ENCODE data around the gene RTF2. TPM values are rescaled to one million over a fixed set of nuclear protein-coding genes. Genes with fewer than 3 reads are reported as not detected.
A peak's percentile ranks its signal among the peaks of the same experiment; 100 is the strongest.
"Not testable (repeated sequence)": the region's sequence is repeated elsewhere in the genome, so short reads cannot be mapped to it uniquely, and the experiment has no call there.

RTF2 gene
- total RNA-seq, 6 donors from 2014 or later, result 35.6 to 87.8 (median 63.5) TPM

GRCh38 chr20:56518126-56518525 is 49.7 kb downstream of the RTF2 start:
- H3K4me1 ChIP-seq, result no peaks in the 10 kb centered on the region
- 94 to 99% methylated on average over 13 to 14 of the region's 14 CpGs for WGBS, 2 donors
- DNase-seq, result no peak
- TF ChIP-seq POLR2A (IDR thresholded peaks at IDR 0.05) (no peak), EP300 (IDR thresholded peaks at IDR 0.05) (no peak), POLR2AphosphoS5 (IDR thresholded peaks at IDR 0.05) (no peak)
- no peak overlapping the region for H3K27ac ChIP-seq
- peaks cover 40 to 75% (median 52%) of the 10 kb centered on the region in 4 donors for H3K36me3 ChIP-seq
- H3K9me3 ChIP-seq, result peaks cover 7 to 18% (median 17%) of the 10 kb centered on the region in 4 donors
- peak in 1 of 2 donors; percentile 36 for ATAC-seq (ENCODE audit: low FRiP score in 2 of 2)
- H3K27me3 ChIP-seq, result no peaks in the 10 kb centered on the region
- H3K4me3 ChIP-seq, result no peak overlapping the region

GRCh38 chr20:56518721-56519398 is 50.4 kb downstream of the RTF2 start:
- ATAC-seq (ENCODE audit: low FRiP score in 2 of 2) (no peak), DNase-seq (no peak)
- Histone ChIP-seq H3K36me3 (peaks cover 33 to 68% (median 45%) of the 10 kb centered on the region in 4 donors), H3K4me1 (no peaks in the 10 kb centered on the region), H3K27ac (no peak overlapping the region), H3K4me3 (no peak overlapping the region), H3K27me3 (no peaks in the 10 kb centered on the region), H3K9me3 (peaks cover 7 to 18% (median 17%) of the 10 kb centered on the region in 4 donors)
- TF ChIP-seq POLR2AphosphoS5 (IDR thresholded peaks at IDR 0.05), result no peak
- 95 to 97% methylated on average over 10 of the region's 10 CpGs for WGBS, 2 donors

DNA sequence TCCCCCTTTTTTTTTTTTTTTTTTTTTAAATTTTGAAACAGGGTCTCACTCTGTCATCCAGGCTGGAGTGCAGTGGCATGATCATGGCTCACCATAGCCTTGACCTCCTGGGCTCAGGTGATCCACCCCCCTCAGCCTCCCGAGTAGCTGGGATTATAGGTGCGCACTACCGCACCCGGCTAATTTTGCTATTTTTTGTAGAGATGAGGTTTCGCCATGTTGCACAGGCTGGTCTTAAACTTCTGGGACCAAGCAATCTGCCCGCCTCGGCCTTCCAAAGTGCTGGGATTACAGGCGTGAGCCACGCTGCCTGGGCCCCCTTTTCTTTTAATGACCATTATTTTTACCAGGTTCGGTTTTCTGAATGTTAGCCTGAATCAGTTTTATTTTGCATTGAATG is 51.1 kb downstream of the RTF2 start:
- Histone ChIP-seq H3K4me1 (no peaks in the 10 kb centered on the region), H3K9me3 (peaks cover 7 to 18% (median 17%) of the 10 kb centered on the region in 4 donors), H3K27ac (no peak overlapping the region), H3K36me3 (peaks cover 32 to 61% (median 42%) of the 10 kb centered on the region in 4 donors), H3K27me3 (no peaks in the 10 kb centered on the region), H3K4me3 (no peak overlapping the region)
- DNase-seq (no peak), ATAC-seq (ENCODE audit: low FRiP score in 2 of 2) (no peak)
- TF ChIP-seq POLR2A (IDR thresholded peaks at IDR 0.05) (no peak), EP300 (IDR thresholded peaks at IDR 0.05) (no peak), CTCF (IDR thresholded peaks at IDR 0.05) (no peak), POLR2AphosphoS5 (IDR thresholded peaks at IDR 0.05) (no peak)
- 96 to 99% methylated on average over 10 of the region's 10 CpGs for WGBS, 2 donors

DNA sequence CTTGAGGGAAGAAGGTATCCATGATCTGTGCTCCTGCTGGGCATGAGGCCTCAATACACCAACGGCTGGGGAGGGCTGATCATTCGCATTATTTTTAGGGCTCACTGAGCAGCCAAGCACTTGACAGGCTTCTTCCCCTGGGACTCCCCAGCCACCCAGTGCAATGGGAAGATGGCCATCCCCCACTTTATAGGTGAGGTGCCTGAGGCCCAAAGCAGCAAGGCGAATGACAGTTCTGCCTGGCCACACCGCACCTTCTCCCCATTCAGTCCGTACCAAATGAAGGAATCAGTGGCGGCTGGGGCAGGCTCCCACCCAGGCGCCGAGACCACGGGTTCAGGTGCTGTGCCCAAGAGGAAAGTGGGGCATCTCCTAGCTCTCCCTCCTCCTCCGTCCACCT is 51.8 kb downstream of the RTF2 start:
- Histone ChIP-seq H3K9me3 (peaks cover 7 to 18% (median 17%) of the 10 kb centered on the region in 4 donors), H3K4me3 (no peak overlapping the region), H3K27ac (no peak overlapping the region), H3K27me3 (no peaks in the 10 kb centered on the region), H3K4me1 (no peaks in the 10 kb centered on the region), H3K36me3 (peaks cover 32 to 55% (median 42%) of the 10 kb centered on the region in 4 donors)
- DNase-seq (no peak), ATAC-seq (ENCODE audit: low FRiP score in 2 of 2) (no peak)
- TF ChIP-seq CTCF (IDR thresholded peaks at IDR 0.05) (no peak), EP300 (IDR thresholded peaks at IDR 0.05) (no peak), POLR2AphosphoS5 (IDR thresholded peaks at IDR 0.05) (no peak), POLR2A (IDR thresholded peaks at IDR 0.05) (no peak)
- WGBS, 2 donors, result 97% methylated on average over 10 of the region's 10 CpGs

DNA sequence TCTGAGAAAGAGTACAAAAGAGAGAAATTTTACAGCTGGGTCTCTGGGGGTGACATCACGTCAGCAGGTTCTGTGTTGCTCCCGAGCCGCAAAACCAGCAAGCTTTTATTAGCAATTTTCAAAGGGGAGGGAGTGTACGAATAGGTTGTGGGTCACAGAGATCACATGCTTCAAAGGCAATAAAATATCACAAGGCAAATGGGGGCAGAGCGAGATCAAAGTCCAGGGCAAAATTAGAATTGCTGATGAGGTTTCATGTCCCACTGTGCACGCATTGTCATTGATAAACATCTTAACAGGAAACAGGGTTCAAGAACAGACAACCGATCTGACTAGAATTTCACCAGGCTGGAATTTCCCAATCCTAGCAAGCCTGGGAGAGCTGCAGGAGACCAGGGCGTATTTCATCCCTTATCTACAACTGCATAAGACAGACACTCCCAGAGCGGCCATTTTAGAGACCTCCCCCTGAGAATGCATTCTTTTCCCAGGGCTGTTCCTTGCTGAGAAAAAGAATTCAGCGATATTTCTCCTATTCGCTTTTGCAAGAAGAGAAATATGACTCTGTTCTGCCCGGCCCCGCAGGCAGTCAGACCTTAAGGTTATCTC is 52.4 kb downstream of the RTF2 start:
- not testable (repeated sequence) for DNase-seq; ATAC-seq (ENCODE audit: low FRiP score in 2 of 2); H3K4me3 ChIP-seq; H3K27ac ChIP-seq; H3K4me1 ChIP-seq; H3K27me3 ChIP-seq
- 92 to 95% methylated on average over 13 of the region's 13 CpGs for WGBS, 2 donors
- Histone ChIP-seq H3K36me3 (peaks cover 32 to 48% (median 42%) of the 10 kb centered on the region in 4 donors), H3K9me3 (peaks cover 7 to 18% (median 17%) of the 10 kb centered on the region in 4 donors)

DNA sequence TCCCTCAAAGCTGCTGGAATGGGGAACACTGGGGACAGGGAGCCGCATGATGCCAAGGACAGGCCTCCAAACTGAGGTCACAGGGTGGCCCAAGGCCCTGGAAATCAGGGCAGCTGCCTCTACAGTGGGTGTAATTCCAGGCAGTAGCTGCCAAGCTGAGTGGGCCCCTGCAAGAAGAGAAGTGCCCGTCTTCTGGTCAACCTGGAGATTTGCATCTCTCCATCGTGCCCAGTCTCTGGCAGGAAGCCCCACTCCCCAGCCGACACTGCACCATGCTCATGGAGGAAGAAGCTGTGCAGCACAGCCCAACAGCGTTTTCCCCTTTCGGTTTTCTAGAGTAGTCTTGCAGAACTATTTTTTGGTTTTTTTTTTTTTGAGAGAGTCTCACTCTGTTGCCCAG is 53.9 kb downstream of the RTF2 start:
- H3K9me3 ChIP-seq, result peaks cover 7 to 18% (median 17%) of the 10 kb centered on the region in 4 donors
- no peak overlapping the region for H3K27ac ChIP-seq
- TF ChIP-seq CTCF (IDR thresholded peaks at IDR 0.05) (no peak), EP300 (IDR thresholded peaks at IDR 0.05) (no peak), POLR2A (IDR thresholded peaks at IDR 0.05) (no peak), POLR2AphosphoS5 (IDR thresholded peaks at IDR 0.05) (no peak)
- no peaks in the 10 kb centered on the region for H3K27me3 ChIP-seq
- no peak overlapping the region for H3K4me3 ChIP-seq
- peaks cover 24 to 38% (median 34%) of the 10 kb centered on the region in 4 donors for H3K36me3 ChIP-seq
- no peak for DNase-seq
- ATAC-seq (ENCODE audit: low FRiP score in 2 of 2), result no peak
- no peaks in the 10 kb centered on the region for H3K4me1 ChIP-seq
- WGBS, 2 donors, result 81 to 87% methylated on average over 6 of the region's 6 CpGs

DNA sequence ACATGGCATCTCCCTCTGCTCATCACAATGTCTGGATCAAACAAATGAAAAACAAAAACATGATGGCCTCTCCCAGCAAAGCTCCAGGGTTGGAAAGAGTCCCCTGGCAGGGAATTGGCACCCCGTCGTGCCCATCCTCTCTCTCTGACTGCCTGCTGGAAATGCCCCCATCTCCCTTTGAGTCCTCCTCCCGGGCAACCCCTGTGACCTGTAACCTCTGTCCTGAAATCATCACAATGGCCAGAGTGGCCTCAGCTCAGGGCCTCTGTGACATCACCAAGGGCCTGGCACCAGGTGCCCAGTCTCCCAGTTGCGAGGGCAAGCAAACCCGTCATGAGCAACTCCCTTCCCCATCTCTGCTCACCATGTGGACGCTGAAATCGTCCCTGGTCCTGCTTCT is 56.0 kb downstream of the RTF2 start, which contains the start of gene FAM209A:
Gene FAM209A (plus strand): TSS at position 301 of the 400 bp plus-strand sequence. CDS start 65 bp downstream, at position 366.
- ATAC-seq (ENCODE audit: low FRiP score in 2 of 2), result peak in 1 of 2 donors; percentile 6
- WGBS, 2 donors, result 83 to 84% methylated on average over 5 to 7 of the region's 7 CpGs

More for the DNA sequence above, 56.0 kb downstream of the RTF2 start, which contains the start of gene FAM209A:
- peaks cover 7 to 18% (median 17%) of the 10 kb centered on the region in 4 donors for H3K9me3 ChIP-seq
- not testable (repeated sequence) for DNase-seq, H3K27ac ChIP-seq, H3K4me3 ChIP-seq, H3K27me3 ChIP-seq, H3K4me1 ChIP-seq
- H3K36me3 ChIP-seq, result peaks cover 4 to 17% (median 13%) of the 10 kb centered on the region in 4 donors
